Caco-2 (cell line): ENCODE measurements around the gene TNFRSF6B. TPM values are rescaled to one million over a fixed set of nuclear protein-coding genes. Genes with fewer than 3 reads are reported as not detected.

ENCODE experiments used
- BruUV-seq: library from RNA; stranded (reverse); fragments of 400-500 nt; replicated peaks from 2 replicates; lab custom pipeline; 2021; lab: Mats Ljungman, UMichigan
- CTCF ChIA-PET: fragments of 300-600 bp; sonication (Branson Sonifier 250); formaldehyde crosslinking; loops from one replicate; lab custom pipeline; 2022; ENCODE audit warnings: antibody characterized with exemption; lab: Charles Lee
- POLR2A ChIA-PET: fragments of 300-600 bp; sonication (Branson Sonifier 250); formaldehyde crosslinking; loops from one replicate; lab custom pipeline; 2022; ENCODE audit warnings: antibody characterized with exemption; lab: Charles Lee
- DNase-seq, 2 experiments: peaks; one replicate each; pipeline versions ENCODE4 v3.0.0 to v3.0.0-alpha.2; 2020 to 2022
- H3K27me3 ChIP-seq: replicated peaks from 2 replicates; pipeline ENCODE4 v1.6.0; 2011; ENCODE audit warnings: low read length; ENCODE audit not compliant: control insufficient read depth, insufficient read depth
- H3K36me3 ChIP-seq: 2 replicates; pipeline ENCODE4 v1.5.1; 2011; ENCODE audit warnings: low read length; ENCODE audit not compliant: control insufficient read depth, insufficient read depth
- H3K4me1 ChIP-seq: fragments of 250-450 bp; sonication (Bioruptor Pico); 2 replicates; pipeline ENCODE4 v1.5.1; 2020; ENCODE audit warnings: mild to moderate bottlenecking
- H3K4me3 ChIP-seq: 2 replicates; pipeline ENCODE4 v1.5.1; 2011; ENCODE audit warnings: low read depth, mild to moderate bottlenecking, control low read depth, low read length
- H3K9me3 ChIP-seq: fragments of 250-450 bp; sonication (Bioruptor Pico); 2 replicates; pipeline ENCODE4 v1.5.1; 2020; ENCODE audit warnings: mild to moderate bottlenecking, moderate library complexity
- H3K27ac Mint-ChIP-seq: one replicate; pipeline ENCODE4 v1.8.0; 2022; ENCODE audit warnings: mixed read lengths; ENCODE audit not compliant: unreplicated experiment
- H3K27me3 Mint-ChIP-seq: one replicate; pipeline ENCODE4 v1.8.0; 2022; ENCODE audit warnings: mixed read lengths; ENCODE audit not compliant: insufficient read depth, unreplicated experiment
- H3K36me3 Mint-ChIP-seq: one replicate; pipeline ENCODE4 v1.8.0; 2022; ENCODE audit warnings: mild to moderate bottlenecking, mixed read lengths; ENCODE audit not compliant: insufficient read depth, unreplicated experiment
- H3K4me1 Mint-ChIP-seq: one replicate; pipeline ENCODE4 v1.8.0; 2022; ENCODE audit warnings: low read depth, mixed read lengths; ENCODE audit not compliant: unreplicated experiment
- H3K4me3 Mint-ChIP-seq: one replicate; pipeline ENCODE4 v1.8.0; 2022; ENCODE audit warnings: mild to moderate bottlenecking, moderate library complexity, mixed read lengths; ENCODE audit not compliant: unreplicated experiment
- H3K9me3 Mint-ChIP-seq: one replicate; pipeline ENCODE4 v1.8.0; 2022; ENCODE audit warnings: mixed read lengths; ENCODE audit not compliant: unreplicated experiment
- intact Hi-C: fragments of 100-400 bp; cut with micrococcal nuclease; formaldehyde crosslinking; loops from one replicate; pipeline ENCODE4 v1.10.0; 2022; ENCODE audit not compliant: unreplicated experiment
- total RNA-seq: library from RNA; stranded (reverse); gene quantifications from 2 replicates; pipeline ENCODE4 v1.2.3, GENCODE V29; 2022
- TF ChIP-seq, protein P1 (sequence below), 2 experiments: fragments of 200-600 bp in 1 of 2; IDR thresholded peaks; 1 replicate in 1 of 2; 2 replicates in 1 of 2; pipeline versions ENCODE4 v1.5.1 to v1.8.0; 2011 to 2022; ENCODE audit warnings: antibody characterized with exemption in 1 of 2, control low read depth in 1 of 2, inconsistent platforms in 1 of 2, low read depth in 1 of 2, low read length in 1 of 2, mild to moderate bottlenecking in 1 of 2, moderate library complexity in 1 of 2; ENCODE audit not compliant: insufficient read depth in 1 of 2, severe bottlenecking in 1 of 2, unreplicated experiment in 1 of 2

TNFRSF6B gene
- total RNA-seq, 1 experiment from 2014 or later = not detected

DNA sequence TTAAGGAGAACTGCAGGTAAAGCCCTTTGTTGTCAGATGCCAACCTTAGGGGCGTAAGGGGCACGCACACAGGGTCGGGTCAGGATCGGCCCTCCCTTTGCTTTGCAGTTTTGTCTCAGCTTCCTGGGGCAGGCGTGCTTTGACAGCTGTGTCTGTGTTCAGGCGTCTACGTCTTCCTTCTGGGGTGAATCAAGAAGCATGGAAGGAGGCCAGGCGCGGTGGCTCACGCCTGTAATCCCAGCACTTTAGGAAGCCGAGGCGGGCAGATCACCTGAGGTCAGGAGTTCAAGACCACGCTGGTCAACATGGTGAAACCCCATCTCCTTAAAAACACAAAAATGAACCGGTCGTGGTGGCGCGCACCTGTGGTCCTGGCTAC, 12.7 kb downstream of the TNFRSF6B start:
- DNase-seq = no peak
- peaks cover 16% of the 10 kb centered on the region for H3K4me1 Mint-ChIP-seq
- H3K4me1 ChIP-seq = peaks cover 14% of the 10 kb centered on the region
- peaks cover 16% of the 10 kb centered on the region for H3K9me3 Mint-ChIP-seq
- intact Hi-C loops = no loop called here
- peaks cover 100% of the 10 kb centered on the region for H3K36me3 Mint-ChIP-seq
- H3K27me3 ChIP-seq = no peaks in the 10 kb centered on the region
- no peaks in the 10 kb centered on the region for H3K27me3 Mint-ChIP-seq
- H3K27ac Mint-ChIP-seq = peak overlapping the region; percentile 84
- TF ChIP-seq, protein P1, sequence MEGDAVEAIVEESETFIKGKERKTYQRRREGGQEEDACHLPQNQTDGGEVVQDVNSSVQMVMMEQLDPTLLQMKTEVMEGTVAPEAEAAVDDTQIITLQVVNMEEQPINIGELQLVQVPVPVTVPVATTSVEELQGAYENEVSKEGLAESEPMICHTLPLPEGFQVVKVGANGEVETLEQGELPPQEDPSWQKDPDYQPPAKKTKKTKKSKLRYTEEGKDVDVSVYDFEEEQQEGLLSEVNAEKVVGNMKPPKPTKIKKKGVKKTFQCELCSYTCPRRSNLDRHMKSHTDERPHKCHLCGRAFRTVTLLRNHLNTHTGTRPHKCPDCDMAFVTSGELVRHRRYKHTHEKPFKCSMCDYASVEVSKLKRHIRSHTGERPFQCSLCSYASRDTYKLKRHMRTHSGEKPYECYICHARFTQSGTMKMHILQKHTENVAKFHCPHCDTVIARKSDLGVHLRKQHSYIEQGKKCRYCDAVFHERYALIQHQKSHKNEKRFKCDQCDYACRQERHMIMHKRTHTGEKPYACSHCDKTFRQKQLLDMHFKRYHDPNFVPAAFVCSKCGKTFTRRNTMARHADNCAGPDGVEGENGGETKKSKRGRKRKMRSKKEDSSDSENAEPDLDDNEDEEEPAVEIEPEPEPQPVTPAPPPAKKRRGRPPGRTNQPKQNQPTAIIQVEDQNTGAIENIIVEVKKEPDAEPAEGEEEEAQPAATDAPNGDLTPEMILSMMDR (IDR thresholded peaks at IDR 0.05; ENCODE audit: insufficient read depth in 1 of 2, low read depth in 1 of 2, low read length in 1 of 2, severe bottlenecking in 1 of 2, unreplicated experiment in 1 of 2) = no peak
- POLR2A ChIA-PET = interaction anchor here (1.3 kb wide), 1 partner anchor 12 kb away, joined by 7 read pairs; the partner anchor contains the start of gene TNFRSF6B
- BruUV-seq = no TSS peak
- peak overlapping the region; percentile 96 for H3K4me3 ChIP-seq
- peak overlapping the region; percentile 87 for H3K4me3 Mint-ChIP-seq
- peaks cover 23% of the 10 kb centered on the region for H3K36me3 ChIP-seq
- CTCF ChIA-PET = interaction anchor here (3.0 kb wide), 1 partner anchor 32 kb away, joined by 25 read pairs; no protein-coding TSS in a partner anchor
- peaks cover 9% of the 10 kb centered on the region for H3K9me3 ChIP-seq

DNA sequence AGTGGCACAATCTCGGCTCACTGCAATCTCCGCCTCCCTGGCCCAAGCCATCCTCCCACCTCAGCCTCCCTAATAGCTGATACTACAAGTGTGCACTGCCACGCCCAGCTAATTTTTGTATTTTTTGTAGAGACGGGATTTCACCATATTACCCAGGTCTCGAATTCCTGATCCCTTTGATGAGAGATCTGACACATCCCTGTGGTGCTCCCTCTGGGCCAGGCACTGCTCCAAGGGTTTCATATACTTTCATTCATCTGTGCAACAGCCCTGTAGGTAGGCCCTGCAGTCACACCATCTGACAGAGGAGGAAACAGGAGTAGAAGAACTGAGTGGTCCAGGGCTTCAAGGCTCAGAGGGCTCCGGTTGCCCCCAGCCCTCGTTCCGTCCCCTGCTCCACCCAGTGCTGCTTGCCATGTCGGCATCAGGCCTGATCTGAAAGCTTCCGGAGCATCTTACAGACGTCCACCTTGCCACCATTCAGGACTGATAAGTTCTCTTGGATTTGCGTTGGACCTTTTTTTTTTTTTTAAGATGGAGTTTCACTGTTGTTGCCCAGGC, 14.7 kb downstream of the TNFRSF6B start:
- no peak for DNase-seq
- Mint-ChIP-seq H3K27ac (peak overlapping the region; percentile 53), H3K4me1 (peaks cover 16% of the 10 kb centered on the region), H3K9me3 (peaks cover 16% of the 10 kb centered on the region), H3K4me3 (peak overlapping the region; percentile 87), H3K36me3 (peaks cover 100% of the 10 kb centered on the region), H3K27me3 (no peaks in the 10 kb centered on the region)
- Histone ChIP-seq H3K4me3 (no peak overlapping the region), H3K4me1 (peaks cover 14% of the 10 kb centered on the region), H3K36me3 (peaks cover 17% of the 10 kb centered on the region), H3K27me3 (no peaks in the 10 kb centered on the region), H3K9me3 (peaks cover 23% of the 10 kb centered on the region)
- intact Hi-C loops = no loop called here
- POLR2A ChIA-PET = no interaction called here
- TF ChIP-seq, protein P1 (IDR thresholded peaks at IDR 0.05; ENCODE audit: insufficient read depth in 1 of 2, low read depth in 1 of 2, low read length in 1 of 2, severe bottlenecking in 1 of 2, unreplicated experiment in 1 of 2) = no peak
- CTCF ChIA-PET = interaction anchor here (0.7 to 1.2 kb wide), 3 partner anchors 25 to 521 kb away, joined by 3 to 7 read pairs (median 4); partner anchors contain the start of gene LIME1
- no TSS peak for BruUV-seq

- no TSS peak for BruUV-seq
- H3K27me3 Mint-ChIP-seq = no peaks in the 10 kb centered on the region
- H3K9me3 ChIP-seq = peaks cover 23% of the 10 kb centered on the region
- no peak for DNase-seq
- H3K4me1 ChIP-seq = peaks cover 8% of the 10 kb centered on the region; the same call in 1 of the 2 replicates
- H3K4me3 ChIP-seq = no peak overlapping the region
- H3K27me3 ChIP-seq = no peaks in the 10 kb centered on the region
- H3K4me1 Mint-ChIP-seq = peaks cover 8% of the 10 kb centered on the region
- no peak overlapping the region for H3K4me3 Mint-ChIP-seq
- H3K27ac Mint-ChIP-seq = no peak overlapping the region
- ChIA-PET POLR2A (no interaction called here), CTCF (no interaction called here)
- peaks cover 100% of the 10 kb centered on the region for H3K36me3 Mint-ChIP-seq
- peaks cover 14% of the 10 kb centered on the region for H3K36me3 ChIP-seq
- intact Hi-C loops = no loop called here
- TF ChIP-seq, protein P1 (IDR thresholded peaks at IDR 0.05; ENCODE audit: insufficient read depth in 1 of 2, low read depth in 1 of 2, low read length in 1 of 2, severe bottlenecking in 1 of 2, unreplicated experiment in 1 of 2) = no peak
- H3K9me3 Mint-ChIP-seq = peaks cover 16% of the 10 kb centered on the region
Observed at GRCh38 chr20:63712191-63712590, 15.7 kb downstream of the TNFRSF6B start.
